Transverse colon (tissue), 4 donors: ENCODE results near the gene AGT. TPM values are rescaled to one million over a fixed set of nuclear protein-coding genes. Genes with fewer than 3 reads are reported as not detected.

Experiments
- DNase-seq: peaks from one replicate; pipeline ENCODE4 v3.0.0-alpha.2; 2019
- H3K27ac ChIP-seq, 4 donors: fragments of 200-600 bp; sonication (generic); 2 replicates each; pipeline ENCODE4 v1.5.1; 2016 to 2018; ENCODE audit warnings: inconsistent platforms in 4 of 4
- H3K27me3 ChIP-seq: fragments of 200-600 bp; sonication (generic); 2 replicates; pipeline ENCODE4 v1.5.1; 2017; ENCODE audit warnings: inconsistent platforms
- H3K36me3 ChIP-seq, 4 donors: fragments of 200-600 bp; sonication (generic); 2 replicates each; pipeline ENCODE4 v1.5.1; 2017 to 2019; ENCODE audit warnings: inconsistent platforms in 4 of 4
- H3K4me1 ChIP-seq, 4 donors: fragments of 200-600 bp; sonication (generic); 2 replicates each; pipeline ENCODE4 v1.5.1; 2017 to 2020; ENCODE audit warnings: inconsistent platforms in 4 of 4
- H3K4me3 ChIP-seq, 4 donors: fragments of 200-600 bp; sonication (generic); 1 replicate in 1 of 4; 2 replicates in 3 of 4; pipeline versions ENCODE4 v1.5.1 to v1.6.1; 2017 to 2019; ENCODE audit warnings: inconsistent platforms in 4 of 4
- H3K9me3 ChIP-seq, 2 donors: fragments of 200-600 bp; sonication (generic); 2 replicates each; pipeline ENCODE4 v1.5.1; 2017 to 2019; ENCODE audit warnings: inconsistent platforms in 2 of 2
- EP300 ChIP-seq: sonication (generic); formaldehyde crosslinking; IDR thresholded peaks from one replicate; pipeline ENCODE4 v1.6.1; 2017; ENCODE audit warnings: antibody characterized with exemption, low read depth
- POLR2A ChIP-seq: fragments of 450-650 bp; IDR thresholded peaks from one replicate; pipeline ENCODE4 v1.6.1; 2016; ENCODE audit warnings: antibody characterized with exemption, mild to moderate bottlenecking, moderate library complexity
- POLR2AphosphoS5 ChIP-seq, 3 donors: sonication (generic); formaldehyde crosslinking; IDR thresholded peaks; one replicate each; pipeline ENCODE4 v1.6.1; 2016; ENCODE audit warnings: antibody characterized with exemption in 3 of 3
- WGBS, 2 donors: methylation state at CpG; one replicate each; pipeline ENCODE4 v1.1.5; 2018; ENCODE audit warnings: low coverage in 1 of 2; 5-methylcytosine and 5-hydroxymethylcytosine counted together
- in situ Hi-C, 4 donors: fragments of 200-750 bp; cut with MboI; loops; one replicate each; pipeline versions ENCODE4 v1.15.0 to v1.15.1; 2017; ENCODE audit warnings: low sequenced_read_pairs in 3 of 4, low pct_ligation_motif_present in 1 of 4, low pct_unique_long_range_greater_than_20kb in 1 of 4
- intact Hi-C: fragments of 100-400 bp; cut with DNase I; formaldehyde crosslinking; loops from one replicate; pipeline ENCODE4 v1.15.1; 2023; ENCODE audit warnings: low total_unique reads
- total RNA-seq, 4 donors: library from RNA; depleted of rRNA; stranded (reverse); fragments of >200 nt; gene quantifications; one replicate each; pipeline ENCODE4 v1.1.0, GENCODE V29; 2016
- TF ChIP-seq, protein P1 (sequence below), 5 experiments: fragments of 200-600 bp in 3 of 5; fragments of 450-650 bp in 2 of 5; sonication (generic) in 3 of 5; IDR thresholded peaks; 1 replicate in 2 of 5; 2 replicates in 3 of 5; pipeline ENCODE4 v1.5.1; 2016 to 2017; ENCODE audit warnings: antibody characterized with exemption in 5 of 5, inconsistent platforms in 3 of 5, mild to moderate bottlenecking in 2 of 5, moderate library complexity in 1 of 5

Gene AGT
- total RNA-seq, 4 donors from 2014 or later: 0.60 to 1.7 (median 0.90) TPM

DNA sequence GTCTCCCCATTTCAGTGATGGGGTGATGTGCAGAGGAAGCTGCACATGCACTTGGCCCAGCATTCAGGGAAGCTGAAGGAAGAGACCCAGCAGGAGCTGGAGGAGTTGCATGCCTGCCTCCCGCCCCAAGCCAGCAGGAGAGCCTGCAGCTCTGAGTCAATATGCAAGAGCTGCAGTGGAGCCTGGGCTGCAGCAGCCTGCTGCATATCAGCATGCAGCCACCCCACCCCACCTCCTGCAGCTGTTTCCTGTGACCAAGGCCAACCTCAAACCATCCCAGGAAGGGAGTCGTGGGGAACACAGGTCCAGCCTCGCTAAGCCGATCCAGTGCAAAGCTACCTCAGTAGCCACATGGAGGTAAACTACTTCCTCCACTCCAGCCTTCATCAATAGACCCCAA lies 18.9 kb downstream of the AGT start:
- no peaks in the 10 kb centered on the region for H3K4me1 ChIP-seq
- no peaks in the 10 kb centered on the region for H3K9me3 ChIP-seq
- no peak overlapping the region for H3K4me3 ChIP-seq
- H3K36me3 ChIP-seq: peaks cover 0 to 32% (median 16%) of the 10 kb centered on the region in 4 donors
- no peak overlapping the region for H3K27ac ChIP-seq
- intact Hi-C loops: no loop called here
- H3K27me3 ChIP-seq: no peaks in the 10 kb centered on the region
- TF ChIP-seq POLR2AphosphoS5 (IDR thresholded peaks at IDR 0.05): no peak
- no peak for TF ChIP-seq POLR2A
- TF ChIP-seq, protein P1, sequence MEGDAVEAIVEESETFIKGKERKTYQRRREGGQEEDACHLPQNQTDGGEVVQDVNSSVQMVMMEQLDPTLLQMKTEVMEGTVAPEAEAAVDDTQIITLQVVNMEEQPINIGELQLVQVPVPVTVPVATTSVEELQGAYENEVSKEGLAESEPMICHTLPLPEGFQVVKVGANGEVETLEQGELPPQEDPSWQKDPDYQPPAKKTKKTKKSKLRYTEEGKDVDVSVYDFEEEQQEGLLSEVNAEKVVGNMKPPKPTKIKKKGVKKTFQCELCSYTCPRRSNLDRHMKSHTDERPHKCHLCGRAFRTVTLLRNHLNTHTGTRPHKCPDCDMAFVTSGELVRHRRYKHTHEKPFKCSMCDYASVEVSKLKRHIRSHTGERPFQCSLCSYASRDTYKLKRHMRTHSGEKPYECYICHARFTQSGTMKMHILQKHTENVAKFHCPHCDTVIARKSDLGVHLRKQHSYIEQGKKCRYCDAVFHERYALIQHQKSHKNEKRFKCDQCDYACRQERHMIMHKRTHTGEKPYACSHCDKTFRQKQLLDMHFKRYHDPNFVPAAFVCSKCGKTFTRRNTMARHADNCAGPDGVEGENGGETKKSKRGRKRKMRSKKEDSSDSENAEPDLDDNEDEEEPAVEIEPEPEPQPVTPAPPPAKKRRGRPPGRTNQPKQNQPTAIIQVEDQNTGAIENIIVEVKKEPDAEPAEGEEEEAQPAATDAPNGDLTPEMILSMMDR (IDR thresholded peaks at IDR 0.05): no peak
- TF ChIP-seq EP300: no peak
- 50% methylated on average over 4 of the region's 4 CpGs; no CpG with 5 or more reads in 1 of the 2 donors for WGBS, 2 donors
- DNase-seq: no peak
- in situ Hi-C loops: no loop called here

DNA sequence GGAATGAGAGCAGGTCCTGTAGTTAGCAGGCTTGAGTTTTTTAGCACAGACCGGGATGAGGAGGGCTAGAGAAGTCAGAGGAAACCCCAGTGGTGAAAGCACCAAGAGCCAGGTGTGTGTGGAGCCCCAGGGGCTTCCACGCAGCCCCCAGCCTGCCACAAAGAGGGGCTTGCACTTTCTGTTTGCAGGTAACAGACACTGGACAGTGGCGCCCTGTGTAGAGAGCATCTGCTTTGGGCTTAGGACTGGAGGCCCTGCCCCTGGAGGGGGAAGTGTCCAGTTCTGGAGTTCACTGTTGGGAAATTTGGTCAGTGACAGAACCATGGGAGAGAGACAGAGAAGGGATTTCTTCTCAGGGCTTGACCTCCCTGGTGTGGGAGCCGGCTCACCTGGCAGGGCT lies 19.5 kb downstream of the AGT start:
- DNase-seq: no peak
- TF ChIP-seq, protein P1 (IDR thresholded peaks at IDR 0.05): no peak
- TF ChIP-seq EP300: no peak
- TF ChIP-seq POLR2AphosphoS5 (IDR thresholded peaks at IDR 0.05): no peak
- no peak for TF ChIP-seq POLR2A
- no peaks in the 10 kb centered on the region for H3K27me3 ChIP-seq
- H3K4me3 ChIP-seq: no peak overlapping the region
- H3K36me3 ChIP-seq: peaks cover 0 to 38% (median 18%) of the 10 kb centered on the region in 4 donors
- in situ Hi-C loops: no loop called here
- H3K4me1 ChIP-seq: no peaks in the 10 kb centered on the region
- WGBS, 2 donors: 88 to 89% methylated on average over 3 to 4 of the region's 4 CpGs
- no peaks in the 10 kb centered on the region for H3K9me3 ChIP-seq
- intact Hi-C loops: no loop called here
- no peak overlapping the region for H3K27ac ChIP-seq

DNA sequence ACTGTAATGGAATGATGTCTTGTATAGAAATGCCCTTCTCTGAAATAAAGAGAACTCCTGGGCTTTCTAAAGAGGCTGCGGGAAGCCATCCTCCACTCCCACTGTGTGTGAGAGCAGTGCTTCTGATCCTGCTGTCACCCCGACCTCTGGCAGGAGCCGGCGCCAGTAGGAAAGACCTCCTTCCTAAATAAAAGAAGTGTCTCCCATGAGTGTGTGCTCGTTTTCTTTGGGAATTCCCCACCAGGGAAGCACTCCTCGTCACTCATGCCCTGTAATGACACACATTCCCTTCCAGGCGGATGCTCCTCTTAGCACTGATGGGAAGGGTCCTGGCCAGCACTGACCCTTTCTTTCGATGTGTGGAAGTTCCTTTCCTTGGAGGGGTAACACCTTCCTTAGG lies 20.1 kb downstream of the AGT start:
- no peaks in the 10 kb centered on the region for H3K27me3 ChIP-seq
- intact Hi-C loops (no loop called here), in situ Hi-C loops (no loop called here)
- H3K9me3 ChIP-seq: no peaks in the 10 kb centered on the region
- no peak for DNase-seq
- TF ChIP-seq EP300 (no peak), POLR2AphosphoS5 (IDR thresholded peaks at IDR 0.05) (no peak), POLR2A (no peak)
- TF ChIP-seq, protein P1 (IDR thresholded peaks at IDR 0.05): no peak
- no peaks in the 10 kb centered on the region for H3K4me1 ChIP-seq
- 91% methylated on average over 8 of the region's 8 CpGs; no CpG with 5 or more reads in 1 of the 2 donors for WGBS, 2 donors
- no peak overlapping the region for H3K4me3 ChIP-seq
- H3K36me3 ChIP-seq: peaks cover 0 to 45% (median 21%) of the 10 kb centered on the region in 4 donors
- no peak overlapping the region for H3K27ac ChIP-seq

DNA sequence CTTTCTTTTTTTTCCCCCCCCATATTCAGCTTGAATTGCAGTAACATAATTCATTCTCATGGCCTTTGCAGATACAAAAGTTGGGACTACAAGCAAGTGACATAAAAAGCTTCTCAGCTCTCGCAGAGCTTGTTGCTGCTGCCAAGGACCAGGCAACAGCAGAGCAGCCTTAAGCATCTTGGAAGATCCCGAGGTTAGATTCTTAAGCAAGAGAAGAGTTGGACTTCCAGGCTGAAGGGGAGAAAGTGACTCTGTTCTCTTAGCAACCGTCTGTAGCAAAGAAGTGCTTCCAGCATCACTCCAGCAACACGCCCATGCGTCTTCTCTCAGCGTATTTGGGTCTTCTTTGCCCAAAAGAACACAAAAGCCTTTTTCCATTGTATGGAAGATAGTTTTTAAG lies 20.7 kb downstream of the AGT start:
- Histone ChIP-seq H3K9me3 (no peaks in the 10 kb centered on the region), H3K27me3 (no peaks in the 10 kb centered on the region), H3K36me3 (peaks cover 0 to 50% (median 22%) of the 10 kb centered on the region in 4 donors), H3K4me3 (no peak overlapping the region), H3K4me1 (no peaks in the 10 kb centered on the region), H3K27ac (no peak overlapping the region)
- WGBS, 2 donors: 69 to 88% methylated on average over 5 to 6 of the region's 6 CpGs
- in situ Hi-C loops: no loop called here
- TF ChIP-seq POLR2A (no peak), EP300 (no peak), POLR2AphosphoS5 (IDR thresholded peaks at IDR 0.05) (no peak)
- TF ChIP-seq, protein P1 (IDR thresholded peaks at IDR 0.05): no peak
- intact Hi-C loops: no loop called here
- no peak for DNase-seq
